Heart left ventricle (tissue), 13 donors: ENCODE results near the gene BBS4.

Source experiments
- POLR2A ChIP-seq, 2 donors: fragments of 450-650 bp; IDR thresholded peaks; one replicate each; pipeline ENCODE4 v1.6.1; 2017; ENCODE audit warnings: antibody characterized with exemption in 2 of 2, mild to moderate bottlenecking in 2 of 2, moderate library complexity in 2 of 2
- TF ChIP-seq, protein P1 (sequence below), 12 donors: fragments of 200-600 bp; sonication (generic) in 4 of 12; IDR thresholded peaks; one replicate each; pipeline versions ENCODE4 v1.5.0 to v1.8.0; 2018 to 2022; ENCODE audit warnings: antibody characterized with exemption in 12 of 12, mild to moderate bottlenecking in 5 of 12
- donor health status: ischemic (EF 13 %, LVEDD 7.1; RV severe dilation, severe dysfunction).
- donor health status: DM: no; HTN: yes; CAD: no.
- donor health status: DM: no; HTN: no; CAD: no.
- donor health status: ischemic (EF 25% LVEDD 6.9; RV normal size, moderate dysfunction).
- donor health status: ischemic (EF 25% LVEDD 5.7; RV mildly dilated, moderate dysfunction).
- donor health status: ischemic (EF 35%, LVEDD 5.7; RV mildly dilated, moderate dysfunction).
- donor health status: nonischemic (EF 11% LVEDD 7.7; RV severe dilation, severe dysfunction).
- donor health status: DM: yes; HTN: yes; CAD: no.
- donor health status: PGD.
- donor health status: ischemic (EF 29% LVEDD 5.4; RV normal size, mild dysfunction).
- donor health status: nonischemic (EF 23%, LVEDD 6.1; RV moderate dilation, normal function).

DNA sequence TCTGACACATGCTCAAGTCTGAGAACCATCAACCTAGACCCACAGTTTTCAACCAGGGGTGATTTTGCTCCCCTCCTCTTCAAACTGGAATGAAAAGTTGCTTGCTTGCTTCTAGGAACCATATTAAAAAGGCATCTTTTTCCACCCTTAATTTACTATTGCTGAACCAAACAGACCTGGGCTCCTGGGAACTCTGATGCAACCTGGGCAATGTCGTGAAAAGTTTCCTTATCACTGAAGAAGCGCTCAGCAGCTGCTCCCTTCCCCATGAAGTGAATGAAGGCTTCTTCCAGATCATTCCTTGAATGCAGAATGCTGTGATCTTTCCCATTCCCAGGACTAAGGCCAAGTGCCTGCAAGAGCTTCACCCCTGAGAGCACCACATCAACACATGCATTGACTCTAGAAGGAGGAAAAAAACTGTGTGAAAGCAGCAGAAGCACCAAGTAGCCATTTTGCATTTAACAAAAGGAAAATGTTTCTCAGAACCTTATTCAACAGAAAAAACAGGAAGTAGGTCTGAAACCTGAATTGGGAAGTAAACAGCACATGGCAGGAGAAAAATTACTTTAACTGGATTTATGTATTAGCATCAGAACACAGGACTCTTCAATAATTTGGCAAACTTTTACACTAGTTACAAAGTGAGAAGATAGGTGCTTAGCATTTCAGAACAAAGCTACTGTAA is 88.8 kb downstream of the BBS4 start:
- TF ChIP-seq, protein P1, sequence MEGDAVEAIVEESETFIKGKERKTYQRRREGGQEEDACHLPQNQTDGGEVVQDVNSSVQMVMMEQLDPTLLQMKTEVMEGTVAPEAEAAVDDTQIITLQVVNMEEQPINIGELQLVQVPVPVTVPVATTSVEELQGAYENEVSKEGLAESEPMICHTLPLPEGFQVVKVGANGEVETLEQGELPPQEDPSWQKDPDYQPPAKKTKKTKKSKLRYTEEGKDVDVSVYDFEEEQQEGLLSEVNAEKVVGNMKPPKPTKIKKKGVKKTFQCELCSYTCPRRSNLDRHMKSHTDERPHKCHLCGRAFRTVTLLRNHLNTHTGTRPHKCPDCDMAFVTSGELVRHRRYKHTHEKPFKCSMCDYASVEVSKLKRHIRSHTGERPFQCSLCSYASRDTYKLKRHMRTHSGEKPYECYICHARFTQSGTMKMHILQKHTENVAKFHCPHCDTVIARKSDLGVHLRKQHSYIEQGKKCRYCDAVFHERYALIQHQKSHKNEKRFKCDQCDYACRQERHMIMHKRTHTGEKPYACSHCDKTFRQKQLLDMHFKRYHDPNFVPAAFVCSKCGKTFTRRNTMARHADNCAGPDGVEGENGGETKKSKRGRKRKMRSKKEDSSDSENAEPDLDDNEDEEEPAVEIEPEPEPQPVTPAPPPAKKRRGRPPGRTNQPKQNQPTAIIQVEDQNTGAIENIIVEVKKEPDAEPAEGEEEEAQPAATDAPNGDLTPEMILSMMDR (IDR thresholded peaks at IDR 0.05), result no peak
- no peak for TF ChIP-seq POLR2A (IDR thresholded peaks at IDR 0.05)
